MCF 10A (cell line): Measurements from ENCODE around the gene OR5B12. TPM values are rescaled to one million over a fixed set of nuclear protein-coding genes. Genes with fewer than 3 reads are reported as not detected.

Experiments
- BruUV-seq: library from RNA; stranded (reverse); fragments of 400-500 nt; replicated peaks from 2 replicates; lab custom pipeline; 2021; lab: Mats Ljungman, UMichigan
- CTCF ChIA-PET: fragments of 300-600 bp; sonication (Branson Sonifier 250); formaldehyde crosslinking; extraction: SDS; loops from one replicate; lab custom pipeline; 2021; ENCODE audit warnings: antibody characterized with exemption, inconsistent platforms; lab: Yijun Ruan, JAX
- POLR2A ChIA-PET: fragments of 300-600, 350-650 bp; sonication (Branson Sonifier 250); formaldehyde crosslinking; extraction: SDS; loops from one replicate; lab custom pipeline; 2020; ENCODE audit warnings: antibody characterized with exemption, inconsistent platforms; lab: Yijun Ruan, JAX
- DNase-seq: peaks from one replicate; pipeline ENCODE4 v3.0.0-alpha.2; 2018; ENCODE audit not compliant: unreplicated experiment
- H3K27ac Mint-ChIP-seq: one replicate; pipeline ENCODE4 v1.8.0; 2022; ENCODE audit warnings: mild to moderate bottlenecking, low read depth, mixed read lengths; ENCODE audit not compliant: unreplicated experiment
- H3K27me3 Mint-ChIP-seq: one replicate; pipeline ENCODE4 v1.8.0; 2022; ENCODE audit warnings: mixed read lengths; ENCODE audit not compliant: insufficient read depth, unreplicated experiment
- H3K36me3 Mint-ChIP-seq: one replicate; pipeline ENCODE4 v1.8.0; 2022; ENCODE audit warnings: mild to moderate bottlenecking, moderate library complexity, mixed read lengths; ENCODE audit not compliant: insufficient read depth, unreplicated experiment
- H3K4me1 Mint-ChIP-seq: one replicate; pipeline ENCODE4 v1.8.0; 2022; ENCODE audit warnings: mixed read lengths; ENCODE audit not compliant: insufficient read depth, unreplicated experiment
- H3K4me3 Mint-ChIP-seq: one replicate; pipeline ENCODE4 v1.8.0; 2022; ENCODE audit warnings: mild to moderate bottlenecking, moderate library complexity, mixed read lengths; ENCODE audit not compliant: unreplicated experiment
- H3K9me3 Mint-ChIP-seq: one replicate; pipeline ENCODE4 v1.8.0; 2022; ENCODE audit warnings: mixed read lengths; ENCODE audit not compliant: unreplicated experiment
- intact Hi-C: fragments of 100-400 bp; cut with micrococcal nuclease; formaldehyde crosslinking; loops from 2 replicates; pipeline ENCODE4 v1.14.1; 2022
- total RNA-seq: library from RNA; stranded (reverse); gene quantifications from 2 replicates; pipeline ENCODE4 v1.2.3, GENCODE V29; 2022
- TF ChIP-seq, protein P1 (sequence below): fragments of 200-600 bp; IDR thresholded peaks from one replicate; pipeline ENCODE4 v1.8.0; 2022; ENCODE audit warnings: antibody characterized with exemption, mild to moderate bottlenecking; ENCODE audit not compliant: unreplicated experiment

Gene OR5B12
- total RNA-seq, 1 experiment from 2014 or later: not detected

GRCh38 chr11:58395581-58395980 is 46.5 kb downstream of the OR5B12 start:
- TF ChIP-seq, protein P1, sequence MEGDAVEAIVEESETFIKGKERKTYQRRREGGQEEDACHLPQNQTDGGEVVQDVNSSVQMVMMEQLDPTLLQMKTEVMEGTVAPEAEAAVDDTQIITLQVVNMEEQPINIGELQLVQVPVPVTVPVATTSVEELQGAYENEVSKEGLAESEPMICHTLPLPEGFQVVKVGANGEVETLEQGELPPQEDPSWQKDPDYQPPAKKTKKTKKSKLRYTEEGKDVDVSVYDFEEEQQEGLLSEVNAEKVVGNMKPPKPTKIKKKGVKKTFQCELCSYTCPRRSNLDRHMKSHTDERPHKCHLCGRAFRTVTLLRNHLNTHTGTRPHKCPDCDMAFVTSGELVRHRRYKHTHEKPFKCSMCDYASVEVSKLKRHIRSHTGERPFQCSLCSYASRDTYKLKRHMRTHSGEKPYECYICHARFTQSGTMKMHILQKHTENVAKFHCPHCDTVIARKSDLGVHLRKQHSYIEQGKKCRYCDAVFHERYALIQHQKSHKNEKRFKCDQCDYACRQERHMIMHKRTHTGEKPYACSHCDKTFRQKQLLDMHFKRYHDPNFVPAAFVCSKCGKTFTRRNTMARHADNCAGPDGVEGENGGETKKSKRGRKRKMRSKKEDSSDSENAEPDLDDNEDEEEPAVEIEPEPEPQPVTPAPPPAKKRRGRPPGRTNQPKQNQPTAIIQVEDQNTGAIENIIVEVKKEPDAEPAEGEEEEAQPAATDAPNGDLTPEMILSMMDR: no peak
- POLR2A ChIA-PET: interaction anchor here (0.6 to 0.8 kb wide), 2 partner anchors 31 to 75 kb away, joined by 3 read pairs; no protein-coding TSS in a partner anchor
- no peak for DNase-seq
- Mint-ChIP-seq H3K4me1 (peaks cover 10% of the 10 kb centered on the region), H3K27me3 (no peaks in the 10 kb centered on the region), H3K9me3 (no peaks in the 10 kb centered on the region), H3K36me3 (no peaks in the 10 kb centered on the region), H3K27ac (no peak overlapping the region), H3K4me3 (no peak overlapping the region)
- no TSS peak for BruUV-seq
- CTCF ChIA-PET: no interaction called here
- intact Hi-C loops: no loop called here

- intact Hi-C loops: no loop called here
- Mint-ChIP-seq H3K9me3 (peaks cover 4% of the 10 kb centered on the region), H3K4me3 (no peak overlapping the region), H3K4me1 (peaks cover 10% of the 10 kb centered on the region), H3K36me3 (no peaks in the 10 kb centered on the region), H3K27ac (no peak overlapping the region), H3K27me3 (no peaks in the 10 kb centered on the region)
- ChIA-PET POLR2A (interaction anchor here (0.9 kb wide), 1 partner anchor 25 kb away, joined by 3 read pairs; no protein-coding TSS in a partner anchor), CTCF (no interaction called here)
- TF ChIP-seq, protein P1: no peak
- DNase-seq: peak; percentile 49
- BruUV-seq: no TSS peak
Observed at GRCh38 chr11:58394195-58394594, 47.8 kb downstream of the OR5B12 start.

- BruUV-seq: no TSS peak
- Mint-ChIP-seq H3K36me3 (no peaks in the 10 kb centered on the region), H3K4me1 (peaks cover 10% of the 10 kb centered on the region), H3K27me3 (no peaks in the 10 kb centered on the region), H3K4me3 (no peak overlapping the region), H3K27ac (no peak overlapping the region), H3K9me3 (peaks cover 4% of the 10 kb centered on the region)
- TF ChIP-seq, protein P1: no peak
- intact Hi-C loops: no loop called here
- no peak for DNase-seq
- ChIA-PET CTCF (no interaction called here), POLR2A (no interaction called here)
Observed at GRCh38 chr11:58392746-58393145, 49.3 kb downstream of the OR5B12 start.

DNA sequence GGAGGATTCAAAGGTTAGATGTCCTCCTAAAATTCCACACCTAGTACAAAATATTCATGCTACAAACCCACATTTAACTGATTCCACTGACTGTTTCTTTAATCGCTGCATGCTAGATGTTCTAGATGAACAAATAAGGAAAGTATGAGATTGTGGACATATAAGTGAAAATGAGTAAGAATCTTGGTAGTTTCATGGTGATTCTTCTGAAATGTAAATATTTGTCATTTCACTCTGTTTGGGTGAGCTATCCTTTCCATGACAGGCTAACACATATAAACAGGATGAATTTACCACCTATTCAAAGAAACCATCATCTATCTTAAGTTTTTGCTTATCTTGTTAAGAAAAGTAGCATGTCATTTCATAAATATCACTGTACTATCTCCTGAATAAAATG is 50.2 kb downstream of the OR5B12 start:
- H3K27ac Mint-ChIP-seq: no peak overlapping the region
- no peak overlapping the region for H3K4me3 Mint-ChIP-seq
- H3K36me3 Mint-ChIP-seq: no peaks in the 10 kb centered on the region
- CTCF ChIA-PET: no interaction called here
- peaks cover 10% of the 10 kb centered on the region for H3K4me1 Mint-ChIP-seq
- no peak for DNase-seq
- no peaks in the 10 kb centered on the region for H3K27me3 Mint-ChIP-seq
- no TSS peak for BruUV-seq
- TF ChIP-seq, protein P1: no peak
- peaks cover 4% of the 10 kb centered on the region for H3K9me3 Mint-ChIP-seq
- intact Hi-C loops: no loop called here
- POLR2A ChIA-PET: no interaction called here
